HG02623 (cell line): ENCODE results near the gene SMAD9.

Source experiments
- ATAC-seq: cut with Tn5 transposase; IDR thresholded peaks from one replicate; pipeline ENCODE4 v1.9.1; 2021; ENCODE audit warnings: moderate library complexity; ENCODE audit not compliant: unreplicated experiment

Gene SMAD9

GRCh38 chr13:36870050-36870692 lies 49.9 kb downstream of the SMAD9 start:
- ATAC-seq: no peak

GRCh38 chr13:36866232-36866631 lies 53.8 kb downstream of the SMAD9 start:
- ATAC-seq: no peak

GRCh38 chr13:36865265-36865664 lies 54.8 kb downstream of the SMAD9 start:
- ATAC-seq: no peak

GRCh38 chr13:36862722-36863121 lies 57.3 kb downstream of the SMAD9 start:
- no peak for ATAC-seq

- no peak for ATAC-seq
These were observed 57.9 kb downstream of the SMAD9 start for GRCh38 chr13:36862002-36862685.

- no peak for ATAC-seq
These were observed 60.8 kb downstream of the SMAD9 start for GRCh38 chr13:36859259-36859658.

GRCh38 chr13:36858290-36858689 lies 61.7 kb downstream of the SMAD9 start:
- ATAC-seq: peak; percentile 63

- no peak for ATAC-seq
These were observed 62.8 kb downstream of the SMAD9 start for GRCh38 chr13:36857253-36857652.

- ATAC-seq: no peak
These were observed 69.1 kb downstream of the SMAD9 start for GRCh38 chr13:36850790-36851438.

GRCh38 chr13:36848199-36848982 lies 71.6 kb downstream of the SMAD9 start:
- peak; percentile 61 for ATAC-seq

- ATAC-seq: no peak
These were observed 72.4 kb downstream of the SMAD9 start for GRCh38 chr13:36847606-36848005.

GRCh38 chr13:36841391-36841790 lies 78.6 kb downstream of the SMAD9 start:
- no peak for ATAC-seq

- ATAC-seq: no peak
These were observed 79.3 kb downstream of the SMAD9 start for GRCh38 chr13:36840718-36841250.

- ATAC-seq: no peak
These were observed 80.1 kb downstream of the SMAD9 start for GRCh38 chr13:36839981-36840380.

- ATAC-seq: no peak
These were observed 80.8 kb downstream of the SMAD9 start for GRCh38 chr13:36839281-36839680.

GRCh38 chr13:36837354-36838092 lies 82.5 kb downstream of the SMAD9 start:
- no peak for ATAC-seq

- no peak for ATAC-seq
These were observed 85.7 kb downstream of the SMAD9 start for GRCh38 chr13:36834299-36834698.

GRCh38 chr13:36831291-36831690 lies 88.7 kb downstream of the SMAD9 start:
- ATAC-seq: no peak

GRCh38 chr13:36829753-36830152 lies 90.3 kb downstream of the SMAD9 start:
- no peak for ATAC-seq

GRCh38 chr13:36822785-36823184 lies 97.3 kb downstream of the SMAD9 start:
- ATAC-seq: no peak
